Keratinocyte (primary cell): ENCODE data around the gene SPATA24.

Source experiments
- EZH2 ChIP-seq: IDR thresholded peaks from one replicate; pipeline ENCODE4 v1.6.1; 2012; ENCODE audit warnings: inconsistent platforms, mild to moderate bottlenecking, low read length, moderate library complexity
- TF ChIP-seq, protein P1 (sequence below), 3 experiments: IDR thresholded peaks in 1 of 3; conservative IDR thresholded peaks in 1 of 3; optimal IDR thresholded peaks in 1 of 3; 2 replicates in 2 of 3; 3 replicates in 1 of 3; pipeline versions ENCODE3 to v1.5.1; 2011; ENCODE audit warnings: low read length in 3 of 3, mild to moderate bottlenecking in 3 of 3, moderate library complexity in 2 of 3, control low read depth in 1 of 3, inconsistent platforms in 1 of 3; ENCODE audit not compliant: insufficient read depth in 2 of 3; ENCODE audit errors: extremely low read depth in 1 of 3

DNA sequence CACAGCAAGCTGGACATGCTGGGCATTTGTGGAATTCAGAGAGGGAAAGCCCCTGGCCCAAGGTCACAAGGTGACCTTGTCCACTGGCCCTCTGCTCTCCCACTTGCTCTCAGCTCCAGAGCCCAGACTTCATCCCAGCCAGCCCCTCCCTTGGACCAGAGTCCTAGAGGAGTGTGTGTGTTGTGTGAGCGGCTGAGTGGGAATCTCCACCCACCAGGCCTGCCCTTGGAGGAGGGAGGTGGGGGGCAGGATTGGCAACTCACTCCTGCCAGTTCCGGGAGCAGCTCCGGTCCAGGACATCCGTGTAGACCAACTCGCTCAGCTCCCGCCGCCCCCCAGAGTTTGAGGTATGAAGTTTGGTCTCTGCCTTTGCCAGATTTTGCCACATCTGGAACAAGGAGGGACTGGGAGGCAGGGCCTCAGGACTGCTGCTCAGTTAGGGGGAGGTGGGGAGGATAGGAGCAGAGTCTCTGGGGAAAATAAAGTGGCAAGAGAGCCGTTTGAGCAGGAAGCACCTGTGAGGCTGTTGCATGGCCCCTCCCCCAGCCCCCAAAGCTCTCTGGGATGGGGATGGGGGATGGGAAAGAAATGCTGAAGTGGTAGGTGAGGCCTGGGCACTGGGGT, 15.6 kb downstream of the SPATA24 start:
- TF ChIP-seq, protein P1, sequence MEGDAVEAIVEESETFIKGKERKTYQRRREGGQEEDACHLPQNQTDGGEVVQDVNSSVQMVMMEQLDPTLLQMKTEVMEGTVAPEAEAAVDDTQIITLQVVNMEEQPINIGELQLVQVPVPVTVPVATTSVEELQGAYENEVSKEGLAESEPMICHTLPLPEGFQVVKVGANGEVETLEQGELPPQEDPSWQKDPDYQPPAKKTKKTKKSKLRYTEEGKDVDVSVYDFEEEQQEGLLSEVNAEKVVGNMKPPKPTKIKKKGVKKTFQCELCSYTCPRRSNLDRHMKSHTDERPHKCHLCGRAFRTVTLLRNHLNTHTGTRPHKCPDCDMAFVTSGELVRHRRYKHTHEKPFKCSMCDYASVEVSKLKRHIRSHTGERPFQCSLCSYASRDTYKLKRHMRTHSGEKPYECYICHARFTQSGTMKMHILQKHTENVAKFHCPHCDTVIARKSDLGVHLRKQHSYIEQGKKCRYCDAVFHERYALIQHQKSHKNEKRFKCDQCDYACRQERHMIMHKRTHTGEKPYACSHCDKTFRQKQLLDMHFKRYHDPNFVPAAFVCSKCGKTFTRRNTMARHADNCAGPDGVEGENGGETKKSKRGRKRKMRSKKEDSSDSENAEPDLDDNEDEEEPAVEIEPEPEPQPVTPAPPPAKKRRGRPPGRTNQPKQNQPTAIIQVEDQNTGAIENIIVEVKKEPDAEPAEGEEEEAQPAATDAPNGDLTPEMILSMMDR (optimal IDR thresholded peaks at IDR 0.05 in 1 of 3, IDR thresholded peaks at IDR 0.05 in 1 of 3, conservative IDR thresholded peaks at IDR 0.05 in 1 of 3; ENCODE audit: extremely low read depth in 1 of 3, insufficient read depth in 2 of 3, low read length in 3 of 3): no peak
- TF ChIP-seq EZH2: no peak
